H9 (cell line): ENCODE data around the gene NKIRAS1. TPM values are rescaled to one million over a fixed set of nuclear protein-coding genes. Genes with fewer than 3 reads are reported as not detected.
"Not testable (repeated sequence)": the region's sequence is repeated elsewhere in the genome, so short reads cannot be mapped to it uniquely, and the experiment has no call there.

ENCODE experiments used
- DNase-seq: peaks from one replicate; pipeline ENCODE4 v3.0.0-alpha.2; 2017
- H2AFZ ChIP-seq: one replicate; pipeline ENCODE4 v1.6.1; 2013; ENCODE audit warnings: mild to moderate bottlenecking, low read length, control low read depth, moderate library complexity
- H2AK5ac ChIP-seq: 2 replicates; pipeline ENCODE4 v1.6.1; 2013; ENCODE audit warnings: low read length, control low read depth, mixed read lengths; ENCODE audit not compliant: insufficient read length
- H2BK120ac ChIP-seq: one replicate; pipeline ENCODE4 v1.6.1; 2013; ENCODE audit warnings: low read depth, mild to moderate bottlenecking, low read length, control low read depth, inconsistent platforms; ENCODE audit not compliant: poor library complexity, severe bottlenecking
- H2BK12ac ChIP-seq: 2 replicates; pipeline ENCODE4 v1.6.1; 2013; ENCODE audit warnings: low read length, control low read depth, mixed read lengths, low read depth; ENCODE audit not compliant: insufficient read length
- H2BK15ac ChIP-seq: 2 replicates; pipeline ENCODE4 v1.6.1; 2013; ENCODE audit warnings: low read depth, low read length, control low read depth
- H2BK20ac ChIP-seq: one replicate; pipeline ENCODE4 v1.6.1; 2013; ENCODE audit warnings: low read depth, mild to moderate bottlenecking, low read length, control low read depth, inconsistent platforms; ENCODE audit not compliant: poor library complexity, severe bottlenecking
- H2BK5ac ChIP-seq: 2 replicates; pipeline ENCODE4 v1.6.1; 2013; ENCODE audit warnings: low read length, control low read depth, mixed read lengths; ENCODE audit not compliant: insufficient read length
- H3K14ac ChIP-seq: 2 replicates; pipeline ENCODE4 v1.6.1; 2013; ENCODE audit warnings: low read length, control low read depth; ENCODE audit not compliant: insufficient read depth
- H3K18ac ChIP-seq: 2 replicates; pipeline ENCODE4 v1.6.1; 2013; ENCODE audit warnings: low read depth, mild to moderate bottlenecking, mixed read lengths, low read length, control low read depth; ENCODE audit not compliant: insufficient read length
- H3K23ac ChIP-seq: 2 replicates; pipeline ENCODE4 v1.6.1; 2013; ENCODE audit warnings: low read length, control low read depth, mixed read lengths, low read depth; ENCODE audit not compliant: insufficient read length
- H3K23me2 ChIP-seq: 2 replicates; pipeline ENCODE4 v1.6.1; 2013; ENCODE audit warnings: low read depth, mild to moderate bottlenecking, mixed read lengths, low read length, control low read depth; ENCODE audit not compliant: insufficient read length, poor library complexity, severe bottlenecking
- H3K27ac ChIP-seq: 2 replicates; pipeline ENCODE4 v1.5.1; 2013; ENCODE audit warnings: low read length, control low read depth, mixed read lengths, low read depth; ENCODE audit not compliant: insufficient read length
- H3K27me3 ChIP-seq: 2 replicates; pipeline ENCODE4 v1.6.1; 2013; ENCODE audit warnings: low read length, control low read depth, inconsistent platforms; ENCODE audit not compliant: insufficient read depth
- H3K4ac ChIP-seq: 2 replicates; pipeline ENCODE4 v1.6.1; 2013; ENCODE audit warnings: low read depth, mild to moderate bottlenecking, control low read depth, inconsistent platforms, low read length, moderate library complexity
- H3K4me1 ChIP-seq: 2 replicates; pipeline ENCODE4 v1.6.1; 2013; ENCODE audit warnings: low read length, control low read depth, inconsistent platforms; ENCODE audit not compliant: insufficient read depth
- H3K4me2 ChIP-seq: 2 replicates; pipeline ENCODE4 v1.6.1; 2013; ENCODE audit warnings: low read length, control low read depth, mixed read lengths; ENCODE audit not compliant: insufficient read length, insufficient read depth
- H3K56ac ChIP-seq: 2 replicates; pipeline ENCODE4 v1.6.1; 2013; ENCODE audit warnings: low read depth, mild to moderate bottlenecking, mixed read lengths, low read length, control low read depth; ENCODE audit not compliant: insufficient read length
- H3K79me1 ChIP-seq: 2 replicates; pipeline ENCODE4 v1.6.1; 2013; ENCODE audit warnings: low read depth, mild to moderate bottlenecking, moderate library complexity, low read length, control low read depth, inconsistent platforms; ENCODE audit not compliant: insufficient read depth, poor library complexity, severe bottlenecking
- H3K79me2 ChIP-seq: 2 replicates; pipeline ENCODE4 v1.6.1; 2013; ENCODE audit warnings: low read length, control low read depth, inconsistent platforms; ENCODE audit not compliant: insufficient read depth
- H3K9ac ChIP-seq: 2 replicates; pipeline ENCODE4 v1.6.1; 2013; ENCODE audit warnings: low read length, control low read depth, mixed read lengths; ENCODE audit not compliant: insufficient read length; ENCODE audit errors: extremely low read depth
- H3K9me3 ChIP-seq: one replicate; pipeline ENCODE4 v1.6.1; 2013; ENCODE audit warnings: low read depth, low read length, inconsistent platforms; ENCODE audit not compliant: control insufficient read depth
- H3T11ph ChIP-seq: one replicate; pipeline ENCODE4 v1.6.1; 2013; ENCODE audit warnings: mild to moderate bottlenecking, low read length, control low read depth, inconsistent platforms
- H4K20me1 ChIP-seq: one replicate; pipeline ENCODE4 v1.6.1; 2013; ENCODE audit not compliant: control insufficient read depth, insufficient read length, insufficient read depth
- H4K5ac ChIP-seq: 2 replicates; pipeline ENCODE4 v1.6.1; 2013; ENCODE audit warnings: low read depth, mild to moderate bottlenecking, mixed read lengths, low read length, control low read depth; ENCODE audit not compliant: insufficient read length
- H4K8ac ChIP-seq: replicated peaks from 2 replicates; pipeline ENCODE4 v1.6.1; 2013; ENCODE audit warnings: low read length, control low read depth, mixed read lengths, low read depth; ENCODE audit not compliant: insufficient read length
- H4K91ac ChIP-seq: 2 replicates; pipeline ENCODE4 v1.6.1; 2013; ENCODE audit warnings: low read depth, mild to moderate bottlenecking, moderate library complexity, mixed read lengths, low read length, control low read depth; ENCODE audit not compliant: insufficient read length
- H3K27ac Mint-ChIP-seq, 3 experiments: 2 replicates in 2 of 3; 3 replicates in 1 of 3; pipeline ENCODE4 v1.8.0; 2020 to 2021; ENCODE audit warnings: mixed read lengths in 3 of 3, mild to moderate bottlenecking in 1 of 3, moderate library complexity in 1 of 3
- H3K27me3 Mint-ChIP-seq: 2 replicates; pipeline ENCODE4 v1.8.0; 2021; ENCODE audit warnings: low read depth, mild to moderate bottlenecking, moderate library complexity, mixed read lengths
- H3K36me3 Mint-ChIP-seq, 3 experiments: 2 replicates in 2 of 3; 3 replicates in 1 of 3; pipeline ENCODE4 v1.8.0; 2020 to 2021; ENCODE audit warnings: low read depth in 3 of 3, mixed read lengths in 3 of 3; ENCODE audit not compliant: insufficient read depth in 1 of 3
- H3K4me1 Mint-ChIP-seq, 2 experiments: 2 replicates each; pipeline ENCODE4 v1.8.0; 2020; ENCODE audit warnings: mixed read lengths in 2 of 2
- H3K4me3 Mint-ChIP-seq, 2 experiments: 2 replicates in 1 of 2; 3 replicates in 1 of 2; pipeline ENCODE4 v1.8.0; 2020 to 2021; ENCODE audit warnings: mild to moderate bottlenecking in 2 of 2, mixed read lengths in 2 of 2, moderate library complexity in 1 of 2
- H3K9me3 Mint-ChIP-seq, 2 experiments: 2 replicates in 1 of 2; 3 replicates in 1 of 2; pipeline ENCODE4 v1.8.0; 2020; ENCODE audit warnings: mild to moderate bottlenecking in 2 of 2, mixed read lengths in 2 of 2, moderate library complexity in 1 of 2
- WGBS: extraction: QIAGEN DNeasy Blood & Tissue Kit; methylation state at CpG from one replicate; pipeline ENCODE4 v1.1.7; 2013; ENCODE audit warnings: missing lambda C conversion rate, low lambda C conversion rate, mixed read lengths; ENCODE audit not compliant: insufficient read length; ENCODE audit errors: extremely low coverage; 5-methylcytosine and 5-hydroxymethylcytosine counted together
- total RNA-seq: library from RNA; stranded (reverse); gene quantifications from 2 replicates; pipeline ENCODE4 v1.2.1, GENCODE V29; 2021
- TF ChIP-seq, protein P1 (sequence below): fragments of 200-600 bp; sonication (generic); conservative IDR thresholded peaks from 3 replicates; pipeline ENCODE4 v1.8.0; 2021; ENCODE audit warnings: antibody characterized with exemption, mild to moderate bottlenecking

Gene NKIRAS1
- total RNA-seq, 1 experiment from 2014 or later, result 6.1 TPM

DNA sequence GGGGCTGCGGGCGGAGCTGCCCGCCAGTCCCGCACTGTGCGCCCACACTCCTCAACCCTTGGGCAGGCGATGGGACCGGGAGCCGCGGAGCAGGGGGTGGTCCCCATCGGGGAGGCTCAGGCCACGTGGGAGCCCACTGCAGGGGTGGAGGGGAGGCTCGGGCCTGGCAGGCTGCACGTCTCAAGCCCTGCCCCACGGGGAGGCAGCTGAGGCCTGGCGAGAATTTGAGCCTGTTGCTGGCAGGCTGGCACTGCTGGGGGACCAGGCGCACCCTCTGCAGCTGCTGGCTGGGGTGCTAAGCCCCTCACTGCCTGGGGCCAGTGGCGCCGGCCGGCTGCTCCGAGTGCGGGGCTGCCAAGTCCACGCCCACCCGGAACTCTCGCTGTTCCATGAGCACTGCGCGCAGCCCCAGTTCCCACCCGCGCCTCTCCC is 34.3 kb downstream of the NKIRAS1 start:
- Histone ChIP-seq H2BK15ac (no peak overlapping the region), H3K79me1 (no peaks in the 10 kb centered on the region), H2BK5ac (no peak overlapping the region), H3T11ph (no peak overlapping the region), H2AK5ac (no peak overlapping the region), H3K4me1 (no peaks in the 10 kb centered on the region), H3K9ac (no peak overlapping the region), H3K4me2 (no peak overlapping the region), H4K20me1 (no peaks in the 10 kb centered on the region), H2BK120ac (no peak overlapping the region), H4K5ac (no peak overlapping the region), H3K4ac (no peak overlapping the region), H3K27me3 (no peaks in the 10 kb centered on the region), H4K8ac (no peak overlapping the region), H3K79me2 (no peaks in the 10 kb centered on the region; the same call in 1 of the 2 replicates), H3K23me2 (no peaks in the 10 kb centered on the region), H3K9me3 (no peaks in the 10 kb centered on the region), H3K23ac (no peak overlapping the region), H2BK20ac (no peak overlapping the region), H3K56ac (no peak overlapping the region), H4K91ac (no peak overlapping the region), H2AFZ (no peak overlapping the region), H3K14ac (no peak overlapping the region), H3K27ac (no peak overlapping the region), H2BK12ac (no peak overlapping the region), H3K18ac (no peak overlapping the region)
- H3K36me3 Mint-ChIP-seq, result peaks cover 38 to 41% (median 41%) of the 10 kb centered on the region in 3 experiments
- H3K9me3 Mint-ChIP-seq, result peaks cover 17 to 21% of the 10 kb centered on the region in 2 experiments
- DNase-seq, result no peak
- WGBS, result no CpG with 5 or more reads among the region's 28 CpGs
- peak overlapping the region in 1 of 3 experiments; percentile 31; a peak in 1 of 7 replicates for H3K27ac Mint-ChIP-seq
- 0 out of 4 replicates have a peak, but pooled peaks cover 0 to 8% of the 10 kb centered on the region in 2 experiments for H3K4me1 Mint-ChIP-seq
- TF ChIP-seq, protein P1, sequence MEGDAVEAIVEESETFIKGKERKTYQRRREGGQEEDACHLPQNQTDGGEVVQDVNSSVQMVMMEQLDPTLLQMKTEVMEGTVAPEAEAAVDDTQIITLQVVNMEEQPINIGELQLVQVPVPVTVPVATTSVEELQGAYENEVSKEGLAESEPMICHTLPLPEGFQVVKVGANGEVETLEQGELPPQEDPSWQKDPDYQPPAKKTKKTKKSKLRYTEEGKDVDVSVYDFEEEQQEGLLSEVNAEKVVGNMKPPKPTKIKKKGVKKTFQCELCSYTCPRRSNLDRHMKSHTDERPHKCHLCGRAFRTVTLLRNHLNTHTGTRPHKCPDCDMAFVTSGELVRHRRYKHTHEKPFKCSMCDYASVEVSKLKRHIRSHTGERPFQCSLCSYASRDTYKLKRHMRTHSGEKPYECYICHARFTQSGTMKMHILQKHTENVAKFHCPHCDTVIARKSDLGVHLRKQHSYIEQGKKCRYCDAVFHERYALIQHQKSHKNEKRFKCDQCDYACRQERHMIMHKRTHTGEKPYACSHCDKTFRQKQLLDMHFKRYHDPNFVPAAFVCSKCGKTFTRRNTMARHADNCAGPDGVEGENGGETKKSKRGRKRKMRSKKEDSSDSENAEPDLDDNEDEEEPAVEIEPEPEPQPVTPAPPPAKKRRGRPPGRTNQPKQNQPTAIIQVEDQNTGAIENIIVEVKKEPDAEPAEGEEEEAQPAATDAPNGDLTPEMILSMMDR, result no peak
- no peaks in the 10 kb centered on the region for H3K27me3 Mint-ChIP-seq
- H3K4me3 Mint-ChIP-seq, result no peak overlapping the region

DNA sequence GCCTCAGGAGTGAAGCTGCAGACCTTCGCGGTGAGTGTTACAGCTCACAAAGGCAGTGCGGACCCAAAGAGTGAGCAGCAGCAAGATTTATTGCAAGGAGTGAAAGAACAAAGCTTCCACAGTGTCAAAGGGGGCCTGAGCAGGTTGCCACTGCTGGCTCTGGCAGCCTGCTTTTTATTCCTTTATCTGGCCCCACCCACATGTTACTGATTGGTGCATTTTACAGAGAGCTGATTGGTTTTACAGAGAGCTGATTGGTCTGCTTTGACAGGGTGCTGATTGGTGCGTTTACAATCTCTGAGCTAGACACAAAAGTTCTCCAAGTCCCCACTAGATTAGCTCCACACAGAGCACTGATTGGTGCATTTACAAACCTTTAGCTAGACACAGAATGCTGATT is 34.8 kb downstream of the NKIRAS1 start:
- H4K8ac ChIP-seq, H3K4me2 ChIP-seq, H3K79me2 ChIP-seq, H2BK5ac ChIP-seq, H3K14ac ChIP-seq, H3K4me3 Mint-ChIP-seq, H3K23ac ChIP-seq, H4K20me1 ChIP-seq, H3K79me1 ChIP-seq, H3K27me3 ChIP-seq, H3K4me1 Mint-ChIP-seq, H2BK20ac ChIP-seq, H3K9ac ChIP-seq, H3T11ph ChIP-seq, H3K27ac ChIP-seq, H3K56ac ChIP-seq, H4K91ac ChIP-seq, H4K5ac ChIP-seq, DNase-seq, H3K27me3 Mint-ChIP-seq, H3K23me2 ChIP-seq, H3K9me3 ChIP-seq, H3K4me1 ChIP-seq, H2BK15ac ChIP-seq, H2BK120ac ChIP-seq, H2AFZ ChIP-seq, H3K4ac ChIP-seq, H3K18ac ChIP-seq, H2BK12ac ChIP-seq, H2AK5ac ChIP-seq: not testable (repeated sequence)
- Mint-ChIP-seq H3K27ac (peak overlapping the region; percentile 20 to 62 (median 21); a peak in 5 of 7 replicates), H3K9me3 (peaks cover 17 to 24% of the 10 kb centered on the region in 2 experiments), H3K36me3 (peaks cover 41 to 46% (median 43%) of the 10 kb centered on the region in 3 experiments)
- WGBS, result no CpG with 5 or more reads among the region's 4 CpGs
